ENCODE results near the gene PGM5.

- TF ChIP-seq ZNF776 (tag by site-specific recombination; IDR thresholded peaks at IDR 0.05; ENCODE audit: borderline replicate concordance) (no peak), CTCF (tag by site-specific recombination; IDR thresholded peaks at IDR 0.05) (no peak), REST (tag by site-specific recombination; IDR thresholded peaks at IDR 0.05) (no peak), ZNF707 (tag by site-specific recombination; IDR thresholded peaks at IDR 0.05) (no peak), ZNF510 (tag by site-specific recombination; IDR thresholded peaks at IDR 0.05; ENCODE audit: insufficient replicate concordance) (no peak), INSM2 (tag by site-specific recombination; IDR thresholded peaks at IDR 0.05) (no peak), HIC1 (tag by site-specific recombination; IDR thresholded peaks at IDR 0.05) (no peak), ZNF292 (tag by site-specific recombination; IDR thresholded peaks at IDR 0.05; ENCODE audit: borderline replicate concordance, low read depth) (no peak), TSHZ1 (tag by site-specific recombination; IDR thresholded peaks at IDR 0.05; ENCODE audit: borderline replicate concordance) (no peak), PRDM4 (tag by site-specific recombination; IDR thresholded peaks at IDR 0.05) (no peak)
Measured at GRCh38 chr9:68532131-68532530, 175.7 kb downstream of the PGM5 start.
